PC-3 (cell line): Measurements from ENCODE around the gene AP1M2.

Experiments used
- EZH2 ChIP-seq: fragments of 300-600 bp; sonication (generic); IDR thresholded peaks from one replicate; pipeline ENCODE4 v1.6.1; 2017; ENCODE audit warnings: antibody characterized with exemption, mild to moderate bottlenecking, low read length; ENCODE audit not compliant: unreplicated experiment
- TF ChIP-seq, protein P1 (sequence below): fragments of 300-600 bp; sonication (generic); conservative IDR thresholded peaks from 2 replicates; pipeline ENCODE4 v1.5.1; 2017; ENCODE audit warnings: antibody characterized with exemption, low read depth, mild to moderate bottlenecking, low read length

DNA sequence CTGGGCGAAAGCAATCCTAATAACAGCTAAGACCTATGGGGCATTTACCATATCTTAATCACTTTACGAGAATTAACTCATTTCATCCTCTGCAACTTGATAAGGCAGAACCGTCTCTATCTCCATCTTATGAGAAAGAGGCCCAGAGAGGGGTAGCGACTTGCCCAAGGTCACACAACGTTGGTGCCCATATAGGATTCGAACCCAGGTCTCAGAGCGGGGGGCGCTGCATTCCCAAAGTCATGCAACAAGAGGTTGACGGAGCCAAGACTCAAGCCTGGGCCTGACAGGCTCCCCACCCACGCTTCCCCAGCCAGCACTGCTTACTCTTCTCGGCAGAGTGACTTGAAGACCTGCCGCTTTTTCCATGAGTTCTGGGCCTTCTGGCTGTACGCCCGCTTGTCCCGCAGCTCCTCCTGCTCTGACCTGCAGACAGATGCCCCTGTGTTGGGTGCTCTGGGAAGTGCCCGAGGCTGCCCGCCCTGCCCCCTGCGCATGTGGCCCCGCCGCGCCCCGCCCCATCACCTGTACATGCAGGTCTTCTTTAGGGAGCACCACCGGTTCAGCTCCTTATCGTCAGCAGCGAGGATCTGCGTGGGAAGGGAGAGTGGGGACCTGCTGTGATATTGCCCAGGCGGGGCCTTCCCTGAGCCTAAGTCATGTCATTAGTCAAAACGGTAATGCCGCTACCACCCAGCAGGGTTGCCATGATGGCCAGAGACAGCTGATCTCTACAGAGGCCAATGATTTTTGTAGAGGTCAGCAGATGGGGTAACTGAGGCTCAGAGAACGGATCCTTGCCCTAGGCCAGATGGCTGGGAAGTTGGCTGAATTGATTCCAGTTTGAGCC lies 32.1 kb downstream of the AP1M2 start:
- TF ChIP-seq, protein P1, sequence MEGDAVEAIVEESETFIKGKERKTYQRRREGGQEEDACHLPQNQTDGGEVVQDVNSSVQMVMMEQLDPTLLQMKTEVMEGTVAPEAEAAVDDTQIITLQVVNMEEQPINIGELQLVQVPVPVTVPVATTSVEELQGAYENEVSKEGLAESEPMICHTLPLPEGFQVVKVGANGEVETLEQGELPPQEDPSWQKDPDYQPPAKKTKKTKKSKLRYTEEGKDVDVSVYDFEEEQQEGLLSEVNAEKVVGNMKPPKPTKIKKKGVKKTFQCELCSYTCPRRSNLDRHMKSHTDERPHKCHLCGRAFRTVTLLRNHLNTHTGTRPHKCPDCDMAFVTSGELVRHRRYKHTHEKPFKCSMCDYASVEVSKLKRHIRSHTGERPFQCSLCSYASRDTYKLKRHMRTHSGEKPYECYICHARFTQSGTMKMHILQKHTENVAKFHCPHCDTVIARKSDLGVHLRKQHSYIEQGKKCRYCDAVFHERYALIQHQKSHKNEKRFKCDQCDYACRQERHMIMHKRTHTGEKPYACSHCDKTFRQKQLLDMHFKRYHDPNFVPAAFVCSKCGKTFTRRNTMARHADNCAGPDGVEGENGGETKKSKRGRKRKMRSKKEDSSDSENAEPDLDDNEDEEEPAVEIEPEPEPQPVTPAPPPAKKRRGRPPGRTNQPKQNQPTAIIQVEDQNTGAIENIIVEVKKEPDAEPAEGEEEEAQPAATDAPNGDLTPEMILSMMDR, result no peak
- no peak for TF ChIP-seq EZH2
